Measurements from ENCODE around the gene NAPEPLD. TPM values are rescaled to one million over a fixed set of nuclear protein-coding genes. Genes with fewer than 3 reads are reported as not detected.
"Not testable (repeated sequence)": the region's sequence is repeated elsewhere in the genome, so short reads cannot be mapped to it uniquely, and the experiment has no call there.

The NAPEPLD gene
- 1 to 10 TPM; 7.2 to 7.4 TPM for total RNA-seq

GRCh38 chr7:103148994-103149807 lies at the start of gene NAPEPLD:
TSS of gene NAPEPLD (minus strand) at chr7:103149099. CDS start at chr7:103128776, 20,323 bp downstream.
- CTCF ChIA-PET = interaction anchor here (0.6 to 1.0 kb wide), 2 partner anchors 75 to 1819 kb away, joined by 3 read pairs; partner anchors contain the start of genes ARMC10 and FBXL13
- H3K4me1 Mint-ChIP-seq = peaks cover 32% of the 10 kb centered on the region
- peaks cover 8% of the 10 kb centered on the region for H3K9me3 Mint-ChIP-seq

GRCh38 chr7:103198079-103198478 lies 49.2 kb upstream of the NAPEPLD start:
- H3K4me1 Mint-ChIP-seq; H3K27me3 Mint-ChIP-seq; H3K27ac Mint-ChIP-seq; H3K36me3 Mint-ChIP-seq (ENCODE audit: low read depth); DNase-seq; CTCF ChIA-PET; H3K4me3 Mint-ChIP-seq; POLR2A ChIA-PET; H3K9me3 Mint-ChIP-seq: not testable (repeated sequence)

More at GRCh38 chr7:103148994-103149807, at the start of gene NAPEPLD:
- H3K36me3 Mint-ChIP-seq (ENCODE audit: low read depth) = peaks cover 10% of the 10 kb centered on the region
- DNase-seq = peak; percentile 64
- H3K4me3 Mint-ChIP-seq = peak within 1 kb of the TSS; percentile 91
- H3K27me3 Mint-ChIP-seq = no peaks in the 10 kb centered on the region
- peak within 1 kb of the TSS; percentile 99 for H3K27ac Mint-ChIP-seq
- POLR2A ChIA-PET = interaction anchor here (0.6 kb wide), 1 partner anchor 762 kb away, joined by 3 read pairs; no protein-coding TSS in a partner anchor

- H3K4me1 Mint-ChIP-seq; H3K4me3 Mint-ChIP-seq; H3K27ac Mint-ChIP-seq; H3K36me3 Mint-ChIP-seq (ENCODE audit: low read depth); DNase-seq; POLR2A ChIA-PET; CTCF ChIA-PET; H3K9me3 Mint-ChIP-seq: not testable (repeated sequence)
- peaks cover 14% of the 10 kb centered on the region for H3K27me3 Mint-ChIP-seq
Observed at GRCh38 chr7:103195364-103195763, 46.5 kb upstream of the NAPEPLD start.

GRCh38 chr7:103172415-103173146 lies 23.7 kb upstream of the NAPEPLD start:
- POLR2A ChIA-PET; H3K27me3 Mint-ChIP-seq; H3K4me1 Mint-ChIP-seq; DNase-seq; H3K27ac Mint-ChIP-seq; CTCF ChIA-PET; H3K9me3 Mint-ChIP-seq; H3K36me3 Mint-ChIP-seq (ENCODE audit: low read depth); H3K4me3 Mint-ChIP-seq: not testable (repeated sequence)

GRCh38 chr7:103171695-103172414 lies 23.0 kb upstream of the NAPEPLD start:
- H3K4me1 Mint-ChIP-seq; H3K36me3 Mint-ChIP-seq (ENCODE audit: low read depth); H3K4me3 Mint-ChIP-seq; H3K27me3 Mint-ChIP-seq; DNase-seq; CTCF ChIA-PET; H3K9me3 Mint-ChIP-seq; POLR2A ChIA-PET; H3K27ac Mint-ChIP-seq: not testable (repeated sequence)

- DNase-seq; H3K4me1 Mint-ChIP-seq; POLR2A ChIA-PET; H3K27me3 Mint-ChIP-seq; CTCF ChIA-PET; H3K9me3 Mint-ChIP-seq; H3K36me3 Mint-ChIP-seq (ENCODE audit: low read depth); H3K4me3 Mint-ChIP-seq; H3K27ac Mint-ChIP-seq: not testable (repeated sequence)
Observed at GRCh38 chr7:103166921-103167544, 18.1 kb upstream of the NAPEPLD start.

GRCh38 chr7:103163087-103163825 lies 14.4 kb upstream of the NAPEPLD start:
- H3K9me3 Mint-ChIP-seq; H3K4me3 Mint-ChIP-seq; H3K4me1 Mint-ChIP-seq; H3K36me3 Mint-ChIP-seq (ENCODE audit: low read depth); H3K27me3 Mint-ChIP-seq; POLR2A ChIA-PET; DNase-seq; CTCF ChIA-PET; H3K27ac Mint-ChIP-seq: not testable (repeated sequence)

GRCh38 chr7:103162641-103163040 lies 13.7 kb upstream of the NAPEPLD start:
- POLR2A ChIA-PET; H3K36me3 Mint-ChIP-seq (ENCODE audit: low read depth); H3K4me1 Mint-ChIP-seq; H3K27me3 Mint-ChIP-seq; CTCF ChIA-PET; DNase-seq; H3K4me3 Mint-ChIP-seq; H3K27ac Mint-ChIP-seq; H3K9me3 Mint-ChIP-seq: not testable (repeated sequence)

GRCh38 chr7:103161998-103162616 lies 13.2 kb upstream of the NAPEPLD start:
- POLR2A ChIA-PET; H3K27me3 Mint-ChIP-seq; H3K4me3 Mint-ChIP-seq; H3K4me1 Mint-ChIP-seq; CTCF ChIA-PET; DNase-seq; H3K36me3 Mint-ChIP-seq (ENCODE audit: low read depth); H3K9me3 Mint-ChIP-seq; H3K27ac Mint-ChIP-seq: not testable (repeated sequence)

GRCh38 chr7:103159072-103159471 lies 10.2 kb upstream of the NAPEPLD start:
- POLR2A ChIA-PET; H3K27me3 Mint-ChIP-seq; H3K36me3 Mint-ChIP-seq (ENCODE audit: low read depth); H3K9me3 Mint-ChIP-seq; H3K4me1 Mint-ChIP-seq; H3K27ac Mint-ChIP-seq; H3K4me3 Mint-ChIP-seq; DNase-seq; CTCF ChIA-PET: not testable (repeated sequence)

- H3K27me3 Mint-ChIP-seq; H3K36me3 Mint-ChIP-seq (ENCODE audit: low read depth); POLR2A ChIA-PET; H3K9me3 Mint-ChIP-seq: not testable (repeated sequence)
- CTCF ChIA-PET = interaction anchor here (0.6 kb wide), 1 partner anchor 942 kb away, joined by 4 read pairs; no protein-coding TSS in a partner anchor
- Mint-ChIP-seq H3K4me1 (peaks cover 13% of the 10 kb centered on the region), H3K4me3 (peak overlapping the region; percentile 4), H3K27ac (peak overlapping the region; percentile 9)
- DNase-seq = peak; percentile 15
Observed at GRCh38 chr7:103155331-103156024, 6.6 kb upstream of the NAPEPLD start.

Data from activated CD4-positive, alpha-beta T cell treated with anti-CD3 and anti-CD28 coated beads, Interleukin-2, amount 10 ng/mL, durations not matched to agents 7 days and 5 days (primary cell).